ENCODE measurements around the gene TARBP1. TPM values are rescaled to one million over a fixed set of nuclear protein-coding genes. Genes with fewer than 3 reads are reported as not detected.

Gene TARBP1
- total and polyA plus RNA-seq, 12 donors, result 9.2 to 79.7 (median 14.4) TPM

GRCh38 chr1:234345237-234345636 is 133.7 kb downstream of the TARBP1 start:
- no peaks in the 10 kb centered on the region for H3K36me3 ChIP-seq (replicated peaks in 1 of 2)
- H3K9me3 ChIP-seq (replicated peaks in 1 of 3), result no peaks in the 10 kb centered on the region
- intact Hi-C loops (cut with DNase I), result no loop called here
- H3K27me3 ChIP-seq, result no peaks in the 10 kb centered on the region
- no peak for TF ChIP-seq POLR2A (IDR thresholded peaks at IDR 0.05)
- TF ChIP-seq, protein P1, sequence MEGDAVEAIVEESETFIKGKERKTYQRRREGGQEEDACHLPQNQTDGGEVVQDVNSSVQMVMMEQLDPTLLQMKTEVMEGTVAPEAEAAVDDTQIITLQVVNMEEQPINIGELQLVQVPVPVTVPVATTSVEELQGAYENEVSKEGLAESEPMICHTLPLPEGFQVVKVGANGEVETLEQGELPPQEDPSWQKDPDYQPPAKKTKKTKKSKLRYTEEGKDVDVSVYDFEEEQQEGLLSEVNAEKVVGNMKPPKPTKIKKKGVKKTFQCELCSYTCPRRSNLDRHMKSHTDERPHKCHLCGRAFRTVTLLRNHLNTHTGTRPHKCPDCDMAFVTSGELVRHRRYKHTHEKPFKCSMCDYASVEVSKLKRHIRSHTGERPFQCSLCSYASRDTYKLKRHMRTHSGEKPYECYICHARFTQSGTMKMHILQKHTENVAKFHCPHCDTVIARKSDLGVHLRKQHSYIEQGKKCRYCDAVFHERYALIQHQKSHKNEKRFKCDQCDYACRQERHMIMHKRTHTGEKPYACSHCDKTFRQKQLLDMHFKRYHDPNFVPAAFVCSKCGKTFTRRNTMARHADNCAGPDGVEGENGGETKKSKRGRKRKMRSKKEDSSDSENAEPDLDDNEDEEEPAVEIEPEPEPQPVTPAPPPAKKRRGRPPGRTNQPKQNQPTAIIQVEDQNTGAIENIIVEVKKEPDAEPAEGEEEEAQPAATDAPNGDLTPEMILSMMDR (IDR thresholded peaks at IDR 0.05), result no peak
- WGBS, 4 donors, result 86 to 95% (median 90%) methylated on average over 1 of the region's 1 CpG
- H3K27ac ChIP-seq, result no peak overlapping the region
- no peaks in the 10 kb centered on the region for H3K4me1 ChIP-seq (replicated peaks in 1 of 2)
- no peak overlapping the region for H3K4me3 ChIP-seq
- no peak for DNase-seq

DNA sequence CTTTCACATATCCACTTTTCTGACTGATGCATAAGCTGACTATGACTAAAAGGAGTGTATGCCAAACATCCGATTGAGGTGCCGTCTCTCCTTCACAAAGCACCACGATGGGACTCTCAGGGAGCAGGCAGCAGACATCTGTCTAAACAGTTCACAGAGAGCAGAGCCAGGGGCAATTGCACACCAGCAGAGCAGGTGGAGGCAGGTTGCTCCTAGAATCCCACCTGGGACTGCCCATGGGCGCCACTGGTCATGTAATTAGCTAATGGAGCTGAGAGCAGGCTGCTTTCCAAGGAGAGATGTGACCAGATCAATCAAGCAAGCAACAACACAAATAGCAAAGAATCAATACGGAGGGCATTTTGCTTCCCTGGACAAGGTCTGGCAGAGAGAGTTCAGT is 136.2 kb downstream of the TARBP1 start:
- no peaks in the 10 kb centered on the region for H3K27me3 ChIP-seq
- no peak overlapping the region for H3K4me3 ChIP-seq
- no peaks in the 10 kb centered on the region for H3K4me1 ChIP-seq (replicated peaks in 1 of 2)
- intact Hi-C loops (cut with DNase I), result no loop called here
- no peak for DNase-seq
- no peak overlapping the region for H3K27ac ChIP-seq
- no peaks in the 10 kb centered on the region for H3K36me3 ChIP-seq (replicated peaks in 1 of 2)
- peaks cover 0 to 14% (median 0%) of the 10 kb centered on the region in 3 donors for H3K9me3 ChIP-seq (replicated peaks in 1 of 3)
- WGBS, 4 donors, result 71 to 80% (median 76%) methylated on average over 5 of the region's 5 CpGs
- TF ChIP-seq, protein P1 (IDR thresholded peaks at IDR 0.05), result no peak
- no peak for TF ChIP-seq POLR2A (IDR thresholded peaks at IDR 0.05)

Other genes with a start within 250 kb of the TARBP1 start
- gene COA6, start 105.7 kb downstream of the TARBP1 start, total RNA-seq, result 10 to 100 TPM; 22.9 to 63.6 (median 33.7) TPM
- gene COA6, start 105.7 kb downstream of the TARBP1 start, polyA plus RNA-seq, result 10 to 100 TPM; 60.4 to 84.7 (median 68.8) TPM
- 100 to 1,000 TPM in 4 of 9 donors, 10 to 100 TPM in 5; 37.5 to 182 (median 95.1) TPM for gene IRF2BP2, start 131.0 kb upstream of the TARBP1 start, total RNA-seq
- 10 to 100 TPM; 47.2 to 87.6 (median 67.4) TPM for gene IRF2BP2, start 131.0 kb upstream of the TARBP1 start, polyA plus RNA-seq

Data from adrenal gland (tissue), 12 donors.